A549 (cell line): Measurements from ENCODE around the gene GLRA3.

Experiments used
- MAFK ChIP-seq: fragments of 450-650 bp; IDR thresholded peaks from 2 replicates; pipeline ENCODE4 v1.6.1; 2014; ENCODE audit not compliant: partially characterized antibody
- SREBF2 ChIP-seq: fragments of 450-650 bp; IDR thresholded peaks from 2 replicates; pipeline ENCODE4 v1.6.1; 2014; ENCODE audit warnings: mild to moderate bottlenecking, moderate library complexity

DNA sequence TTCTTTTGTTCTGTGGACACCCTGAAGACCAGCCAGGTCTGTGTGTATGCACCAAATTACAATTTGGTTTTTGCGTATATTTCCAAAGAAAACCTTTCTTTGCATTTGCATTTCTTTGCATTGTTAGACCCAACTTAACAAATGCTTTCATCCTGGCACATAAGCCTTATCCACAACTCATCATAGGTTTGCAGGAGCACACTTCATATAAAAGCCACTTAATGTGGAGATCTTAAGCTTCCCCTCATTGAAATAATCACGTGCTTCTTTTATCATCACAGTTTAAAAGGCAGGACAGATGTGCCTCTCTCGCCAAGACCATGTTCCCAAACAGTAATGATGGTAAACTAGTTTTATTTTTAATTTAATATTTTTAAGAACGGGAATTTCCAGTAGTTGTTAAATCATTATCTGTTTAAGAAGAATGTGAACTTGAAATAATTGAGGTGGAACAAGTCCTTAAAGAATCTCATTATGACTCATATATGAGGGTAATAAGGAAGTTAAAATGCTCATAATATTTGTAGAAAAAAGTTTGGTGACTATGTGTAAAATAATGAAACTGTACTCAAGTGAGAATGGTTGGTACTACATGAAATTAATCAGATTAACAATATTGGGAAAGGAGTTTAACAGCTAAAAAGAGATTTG, 65.5 kb downstream of the GLRA3 start:
- TF ChIP-seq SREBF2 = no peak
- no peak for TF ChIP-seq MAFK
